Thyroid gland (tissue), 4 donors: Measurements from ENCODE around the gene MTSS2. TPM values are rescaled to one million over a fixed set of nuclear protein-coding genes. Genes with fewer than 3 reads are reported as not detected.

Experiments used
- DNase-seq, 2 donors: peaks; one replicate each; pipeline ENCODE4 v3.0.0-alpha.2; 2019
- H3K27ac ChIP-seq, 3 donors: fragments of 200-600 bp; sonication (generic); 1 replicate in 2 of 3; 2 replicates in 1 of 3; pipeline ENCODE4 v1.5.1; 2016 to 2019; ENCODE audit warnings: mild to moderate bottlenecking in 1 of 3, moderate library complexity in 1 of 3
- H3K27me3 ChIP-seq: fragments of 200-600 bp; sonication (generic); one replicate; pipeline ENCODE4 v1.5.1; 2019
- H3K36me3 ChIP-seq, 2 donors: fragments of 200-600 bp; sonication (generic); one replicate each; pipeline ENCODE4 v1.5.1; 2016 to 2019
- H3K4me1 ChIP-seq, 2 donors: fragments of 200-600 bp; sonication (generic); one replicate each; pipeline ENCODE4 v1.5.1; 2017 to 2019
- H3K4me3 ChIP-seq, 3 donors: fragments of 200-600 bp; sonication (generic); replicated peaks in 1 of 3; 1 replicate in 2 of 3; 2 replicates in 1 of 3; pipeline ENCODE4 v1.5.1; 2016; ENCODE audit warnings: mild to moderate bottlenecking in 1 of 3
- H3K9me3 ChIP-seq: fragments of 200-600 bp; sonication (generic); one replicate; pipeline ENCODE4 v1.5.1; 2017
- POLR2A ChIP-seq, 2 donors: fragments of 450-650 bp; IDR thresholded peaks; one replicate each; pipeline ENCODE4 v1.6.1; 2017; ENCODE audit warnings: antibody characterized with exemption in 2 of 2, mild to moderate bottlenecking in 2 of 2, moderate library complexity in 1 of 2
- WGBS, 2 donors: methylation state at CpG; one replicate each; pipeline ENCODE4 v1.1.5; 2017; 5-methylcytosine and 5-hydroxymethylcytosine counted together
- intact Hi-C: fragments of 100-400 bp; cut with DNase I; formaldehyde crosslinking; loops from one replicate; pipeline ENCODE4 v1.15.1; 2023
- total RNA-seq, 4 donors: library from RNA; depleted of rRNA; stranded (reverse); fragments of >200 nt; gene quantifications; one replicate each; pipeline ENCODE4 v1.2.3, GENCODE V29; 2016
- TF ChIP-seq, protein P1 (sequence below), 6 experiments: fragments of 200-600 bp in 3 of 6; fragments of 450-650 bp in 3 of 6; sonication (generic) in 3 of 6; IDR thresholded peaks; one replicate each; pipeline ENCODE4 v1.5.1; 2016 to 2019; ENCODE audit warnings: antibody characterized with exemption in 6 of 6, mild to moderate bottlenecking in 2 of 6, inconsistent platforms in 1 of 6, moderate library complexity in 1 of 6

Gene MTSS2
- total RNA-seq, 4 donors from 2014 or later, result 11.3 to 39.8 (median 26.7) TPM

DNA sequence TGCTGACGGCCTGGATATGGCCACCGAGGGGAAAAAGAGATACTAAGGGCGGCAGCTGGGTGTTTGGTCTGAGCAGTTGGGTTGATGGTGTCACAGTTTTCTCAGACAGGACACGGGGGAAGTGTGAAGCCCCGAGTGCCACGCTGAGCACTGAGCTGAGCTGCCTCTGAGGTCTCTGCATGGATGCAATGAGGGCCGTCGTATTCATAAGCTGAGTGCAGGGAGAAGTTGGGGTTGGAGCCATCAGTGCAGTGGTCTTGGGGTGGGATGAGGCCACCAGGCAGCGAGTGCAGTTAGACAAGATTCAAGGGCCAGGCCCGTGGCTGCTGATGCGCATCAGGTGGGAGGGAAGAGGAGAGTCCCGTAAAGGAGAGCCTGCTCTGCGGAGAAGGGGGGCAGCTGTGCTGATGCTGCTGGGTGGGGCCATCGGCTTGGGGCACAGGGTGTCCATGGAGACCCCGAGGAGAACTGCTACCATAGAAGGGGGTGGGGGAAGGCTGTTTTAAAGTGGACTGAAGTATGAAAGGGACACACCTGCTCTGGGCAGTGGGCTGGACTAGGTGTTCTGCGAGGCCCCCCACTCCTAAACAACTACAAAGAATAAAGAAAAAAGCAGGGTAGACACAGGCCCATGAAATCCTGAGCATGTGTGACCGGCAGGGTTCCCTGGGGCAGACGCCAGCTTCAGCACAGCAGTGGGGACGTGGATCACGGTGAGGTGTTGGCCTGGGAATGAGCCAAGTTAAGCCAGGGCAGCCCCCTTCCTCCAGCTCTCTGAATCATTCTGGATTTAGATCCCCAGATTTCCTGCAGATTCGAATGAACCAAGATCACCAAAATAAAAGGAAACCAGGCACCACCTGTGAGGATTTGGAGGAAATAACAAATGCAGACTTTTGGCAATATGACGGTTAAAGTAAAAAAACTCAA, 19.8 kb downstream of the MTSS2 start:
- Histone ChIP-seq H3K36me3 (peaks cover 49 to 54% of the 10 kb centered on the region in 2 donors), H3K4me1 (no peaks in the 10 kb centered on the region), H3K27ac (no peak overlapping the region), H3K27me3 (no peaks in the 10 kb centered on the region), H3K9me3 (no peaks in the 10 kb centered on the region), H3K4me3 (no peak overlapping the region)
- intact Hi-C loops, result no loop called here
- WGBS, 2 donors, result 87 to 88% methylated on average over 21 to 22 of the region's 22 CpGs
- TF ChIP-seq POLR2A (IDR thresholded peaks at IDR 0.05), result no peak
- TF ChIP-seq, protein P1, sequence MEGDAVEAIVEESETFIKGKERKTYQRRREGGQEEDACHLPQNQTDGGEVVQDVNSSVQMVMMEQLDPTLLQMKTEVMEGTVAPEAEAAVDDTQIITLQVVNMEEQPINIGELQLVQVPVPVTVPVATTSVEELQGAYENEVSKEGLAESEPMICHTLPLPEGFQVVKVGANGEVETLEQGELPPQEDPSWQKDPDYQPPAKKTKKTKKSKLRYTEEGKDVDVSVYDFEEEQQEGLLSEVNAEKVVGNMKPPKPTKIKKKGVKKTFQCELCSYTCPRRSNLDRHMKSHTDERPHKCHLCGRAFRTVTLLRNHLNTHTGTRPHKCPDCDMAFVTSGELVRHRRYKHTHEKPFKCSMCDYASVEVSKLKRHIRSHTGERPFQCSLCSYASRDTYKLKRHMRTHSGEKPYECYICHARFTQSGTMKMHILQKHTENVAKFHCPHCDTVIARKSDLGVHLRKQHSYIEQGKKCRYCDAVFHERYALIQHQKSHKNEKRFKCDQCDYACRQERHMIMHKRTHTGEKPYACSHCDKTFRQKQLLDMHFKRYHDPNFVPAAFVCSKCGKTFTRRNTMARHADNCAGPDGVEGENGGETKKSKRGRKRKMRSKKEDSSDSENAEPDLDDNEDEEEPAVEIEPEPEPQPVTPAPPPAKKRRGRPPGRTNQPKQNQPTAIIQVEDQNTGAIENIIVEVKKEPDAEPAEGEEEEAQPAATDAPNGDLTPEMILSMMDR (IDR thresholded peaks at IDR 0.05), result no peak
- DNase-seq, result no peak

DNA sequence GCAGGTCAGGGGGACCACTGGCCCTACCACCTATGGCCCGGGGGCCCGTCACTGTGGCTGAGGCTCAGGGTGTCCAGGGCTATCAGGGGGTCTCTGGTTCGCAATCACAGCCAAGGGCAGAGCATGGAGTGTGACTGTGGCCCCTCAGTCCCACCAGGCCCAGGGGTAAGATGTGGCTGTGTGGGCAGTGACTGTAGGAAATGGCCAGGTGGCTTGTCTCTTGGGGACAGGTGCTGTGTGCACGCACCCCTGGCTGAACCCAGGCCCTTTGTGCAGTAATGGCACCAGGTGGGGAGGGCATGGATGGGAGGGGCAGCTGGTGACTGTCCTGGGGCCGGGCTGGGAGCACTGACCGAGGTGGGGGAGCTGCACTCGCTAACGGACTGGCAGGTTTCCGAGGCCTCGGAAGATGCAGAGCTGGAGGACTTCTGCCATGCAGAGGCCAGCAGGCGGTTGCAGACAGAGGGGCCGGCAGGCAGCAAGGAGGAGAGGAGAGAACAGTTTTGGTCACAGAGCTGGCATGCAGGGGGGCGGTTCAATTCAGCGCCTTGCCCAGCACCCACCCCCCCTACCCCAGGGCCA, 20.6 kb downstream of the MTSS2 start:
- intact Hi-C loops, result no loop called here
- no peak for DNase-seq
- H3K27ac ChIP-seq, result no peak overlapping the region
- TF ChIP-seq, protein P1 (IDR thresholded peaks at IDR 0.05), result no peak
- H3K9me3 ChIP-seq, result no peaks in the 10 kb centered on the region
- 98 to 99% methylated on average over 6 to 14 of the region's 14 CpGs for WGBS, 2 donors
- no peaks in the 10 kb centered on the region for H3K27me3 ChIP-seq
- H3K4me3 ChIP-seq, result no peak overlapping the region
- H3K36me3 ChIP-seq, result peaks cover 46 to 49% of the 10 kb centered on the region in 2 donors
- H3K4me1 ChIP-seq, result no peaks in the 10 kb centered on the region

- no peak overlapping the region for H3K4me3 ChIP-seq
- no peak for DNase-seq
- no peaks in the 10 kb centered on the region for H3K9me3 ChIP-seq
- WGBS, 2 donors, result 93% methylated on average over 30 of the region's 39 CpGs; no CpG with 5 or more reads in 1 of the 2 donors
- no peak overlapping the region for H3K27ac ChIP-seq
- H3K4me1 ChIP-seq, result no peaks in the 10 kb centered on the region
- intact Hi-C loops, result no loop called here
- no peaks in the 10 kb centered on the region for H3K27me3 ChIP-seq
- peaks cover 42 to 44% of the 10 kb centered on the region in 2 donors for H3K36me3 ChIP-seq
- TF ChIP-seq POLR2A (IDR thresholded peaks at IDR 0.05), result no peak
- TF ChIP-seq, protein P1 (IDR thresholded peaks at IDR 0.05), result no peak
Observed at GRCh38 chr16:70664325-70665112, 21.3 kb downstream of the MTSS2 start.

- no peak overlapping the region for H3K4me3 ChIP-seq
- 96 to 97% methylated on average over 27 to 42 of the region's 56 CpGs for WGBS, 2 donors
- no peak overlapping the region for H3K27ac ChIP-seq
- no peaks in the 10 kb centered on the region for H3K9me3 ChIP-seq
- no peak for DNase-seq
- H3K27me3 ChIP-seq, result no peaks in the 10 kb centered on the region
- no peaks in the 10 kb centered on the region for H3K4me1 ChIP-seq
- H3K36me3 ChIP-seq, result peaks cover 37 to 38% of the 10 kb centered on the region in 2 donors
- intact Hi-C loops, result no loop called here
- TF ChIP-seq, protein P1 (IDR thresholded peaks at IDR 0.05), result no peak
- no peak for TF ChIP-seq POLR2A (IDR thresholded peaks at IDR 0.05)
Observed at GRCh38 chr16:70663524-70664324, 22.1 kb downstream of the MTSS2 start.
